ENCODE data around the gene SEC11A.

DNA sequence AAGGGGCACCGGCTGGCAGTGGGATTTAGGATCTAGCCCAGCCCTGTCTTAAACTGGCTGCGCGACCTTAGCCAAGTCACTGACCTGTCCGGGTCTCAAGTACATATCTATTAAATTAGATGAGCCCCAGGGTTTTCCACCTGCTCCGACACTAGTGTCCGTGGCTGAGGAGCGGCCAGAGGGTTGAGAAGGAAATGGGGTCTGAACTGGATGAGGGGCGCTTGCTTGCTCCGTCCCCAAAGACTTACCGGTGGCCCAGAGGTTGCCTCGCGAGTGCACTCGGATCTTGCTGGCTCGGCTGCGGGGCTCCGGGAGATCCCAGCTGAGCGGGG lies 58.2 kb downstream of the SEC11A start:
- TF ChIP-seq EZH2 (IDR thresholded peaks at IDR 0.05) (no peak), POLR2AphosphoS5 (IDR thresholded peaks at IDR 0.05; ENCODE audit: borderline replicate concordance, low read depth, low read length) (no peak)
